ENCODE results near the gene ZNF426. TPM values are rescaled to one million over a fixed set of nuclear protein-coding genes. Genes with fewer than 3 reads are reported as not detected.

Gene ZNF426
- total and polyA plus RNA-seq, 2 donors (not counting 3 experiments of a cell fraction or from before 2014, with no cell fraction given) = 2.4 to 16.1 TPM

DNA sequence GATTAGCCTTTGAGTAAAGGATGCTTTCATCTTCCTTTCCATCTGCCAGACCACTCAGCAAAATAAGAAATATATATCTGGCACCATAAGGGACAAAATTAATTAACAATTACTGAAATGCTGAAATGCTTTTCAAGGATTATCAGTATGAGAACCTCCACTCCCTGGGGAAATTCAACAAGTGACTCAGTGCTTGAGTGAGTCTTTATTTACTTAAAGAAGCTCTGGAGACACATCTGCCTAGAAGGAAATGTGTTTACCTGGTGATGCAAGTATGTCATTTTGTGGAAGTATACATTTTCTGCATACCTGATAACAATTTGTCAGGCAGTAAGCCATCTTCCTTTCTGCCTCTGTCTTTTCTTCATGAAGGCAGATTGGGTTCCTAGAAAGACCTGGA is 63.5 kb downstream of the ZNF426 start:
- Histone ChIP-seq H3K4me2 (ENCODE audit: insufficient read depth, low read length) (no peak overlapping the region), H4K20me1 (replicated peaks; ENCODE audit: control insufficient read depth, extremely low read depth, insufficient read depth, low read length) (no peaks in the 10 kb centered on the region), H3K4me1 (ENCODE audit: control insufficient read depth, extremely low read depth, insufficient read depth, low read length) (no peaks in the 10 kb centered on the region), H3K9me3 (replicated peaks; ENCODE audit: control insufficient read depth, insufficient read depth, low read length) (peaks cover 2% of the 10 kb centered on the region), H3K79me2 (ENCODE audit: control insufficient read depth, insufficient read depth, low read length) (no peaks in the 10 kb centered on the region), H3K9ac (replicated peaks; ENCODE audit: extremely low read depth, insufficient read depth, low read length) (no peak overlapping the region), H3K27ac (ENCODE audit: insufficient read depth, low read depth, low read length) (no peak overlapping the region), H3K4me3 (replicated peaks in 1 of 3; ENCODE audit: insufficient read depth in 1 of 3, low read depth in 1 of 3, low read length in 3 of 3) (no peak overlapping the region), H3K9me1 (replicated peaks; ENCODE audit: control insufficient read depth, extremely low read depth, insufficient read depth, low read length) (no peaks in the 10 kb centered on the region), H3K36me3 (ENCODE audit: control insufficient read depth in 2 of 2, extremely low read depth in 1 of 2, insufficient read depth in 2 of 2, low read length in 2 of 2) (no peaks in the 10 kb centered on the region), H3K27me3 (ENCODE audit: control insufficient read depth in 2 of 2, insufficient read depth in 2 of 2, low read length in 2 of 2) (no peaks in the 10 kb centered on the region), H2AFZ (ENCODE audit: low read depth, low read length) (no peak overlapping the region)
- ChIA-PET POLR2A (no interaction called here), CTCF (no interaction called here)
- DNase-seq (ENCODE audit: low read depth, low spot score) = no peak
- dilution Hi-C loops (cut with MboI; ENCODE audit: extremely low pct_ligation_motif_present, low sequenced_read_pairs) (no loop called here), intact Hi-C loops (cut with micrococcal nuclease) (no loop called here)
- FAIRE-seq = no peak
- TF ChIP-seq POLR2A (IDR thresholded peaks at IDR 0.05; ENCODE audit: low read depth, low read length) = no peak
- TF ChIP-seq FOS (IDR thresholded peaks at IDR 0.05; ENCODE audit: borderline replicate concordance, insufficient read depth, low read length) = no peak
- TF ChIP-seq, protein P1, sequence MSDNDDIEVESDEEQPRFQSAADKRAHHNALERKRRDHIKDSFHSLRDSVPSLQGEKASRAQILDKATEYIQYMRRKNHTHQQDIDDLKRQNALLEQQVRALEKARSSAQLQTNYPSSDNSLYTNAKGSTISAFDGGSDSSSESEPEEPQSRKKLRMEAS (IDR thresholded peaks at IDR 0.05; ENCODE audit: insufficient read depth, insufficient read length) = no peak
- no peak for TF ChIP-seq EZH2 (IDR thresholded peaks at IDR 0.05; ENCODE audit: borderline replicate concordance, low read depth, low read length, severe bottlenecking)
- TF ChIP-seq POLR2AphosphoS5 (IDR thresholded peaks at IDR 0.05; ENCODE audit: insufficient read depth, low read depth, low read length) = no peak
- TF ChIP-seq JUN (IDR thresholded peaks at IDR 0.05; ENCODE audit: borderline replicate concordance, insufficient read depth, insufficient read length, low read depth) = no peak
- no peak for TF ChIP-seq MYC (IDR thresholded peaks at IDR 0.05; ENCODE audit: low read depth, low read length)
- TF ChIP-seq GATA2 (IDR thresholded peaks at IDR 0.05; ENCODE audit: insufficient read depth, insufficient read length, low read depth, low read length) = no peak
- TF ChIP-seq, protein P2, sequence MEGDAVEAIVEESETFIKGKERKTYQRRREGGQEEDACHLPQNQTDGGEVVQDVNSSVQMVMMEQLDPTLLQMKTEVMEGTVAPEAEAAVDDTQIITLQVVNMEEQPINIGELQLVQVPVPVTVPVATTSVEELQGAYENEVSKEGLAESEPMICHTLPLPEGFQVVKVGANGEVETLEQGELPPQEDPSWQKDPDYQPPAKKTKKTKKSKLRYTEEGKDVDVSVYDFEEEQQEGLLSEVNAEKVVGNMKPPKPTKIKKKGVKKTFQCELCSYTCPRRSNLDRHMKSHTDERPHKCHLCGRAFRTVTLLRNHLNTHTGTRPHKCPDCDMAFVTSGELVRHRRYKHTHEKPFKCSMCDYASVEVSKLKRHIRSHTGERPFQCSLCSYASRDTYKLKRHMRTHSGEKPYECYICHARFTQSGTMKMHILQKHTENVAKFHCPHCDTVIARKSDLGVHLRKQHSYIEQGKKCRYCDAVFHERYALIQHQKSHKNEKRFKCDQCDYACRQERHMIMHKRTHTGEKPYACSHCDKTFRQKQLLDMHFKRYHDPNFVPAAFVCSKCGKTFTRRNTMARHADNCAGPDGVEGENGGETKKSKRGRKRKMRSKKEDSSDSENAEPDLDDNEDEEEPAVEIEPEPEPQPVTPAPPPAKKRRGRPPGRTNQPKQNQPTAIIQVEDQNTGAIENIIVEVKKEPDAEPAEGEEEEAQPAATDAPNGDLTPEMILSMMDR (IDR thresholded peaks at IDR 0.05; ENCODE audit: extremely low read depth in 1 of 2, insufficient read depth in 1 of 2, low read depth in 1 of 2, low read length in 2 of 2) = no peak
- no TSS peak for BruUV-seq (replicated peaks)

Other genes starting within 250 kb of the ZNF426 start
- 3.9 and 4.7 TPM in 2 replicates for gene ZNF699, start 228.8 kb downstream of the ZNF426 start, total RNA-seq
- 0.48 and 0.59 TPM in 2 replicates for gene ZNF699, start 228.8 kb downstream of the ZNF426 start, polyA plus RNA-seq
- gene ZNF559, start 214.5 kb downstream of the ZNF426 start, total RNA-seq = 10.1 and 13.5 TPM in 2 replicates
- gene ZNF559, start 214.5 kb downstream of the ZNF426 start, polyA plus RNA-seq = 6.1 and 7.8 TPM in 2 replicates
- gene ZNF177, start 175.6 kb downstream of the ZNF426 start, total RNA-seq = 0.42 and 0.69 TPM in 2 replicates
- 0.76 and 0.86 TPM in 2 replicates for gene ZNF177, start 175.6 kb downstream of the ZNF426 start, polyA plus RNA-seq
- gene ZNF266, start 103.1 kb downstream of the ZNF426 start, total RNA-seq = 16.7 and 17.0 TPM in 2 replicates
- gene ZNF266, start 103.1 kb downstream of the ZNF426 start, polyA plus RNA-seq = 11.8 and 16.7 TPM in 2 replicates
- not detected in 2 replicates for gene ZNF560, start 40.0 kb downstream of the ZNF426 start, total RNA-seq
- 0.03 and 0.06 TPM in 2 replicates for gene ZNF560, start 40.0 kb downstream of the ZNF426 start, polyA plus RNA-seq
- 21.4 and 25.1 TPM in 2 replicates for gene ZNF121, start 45.9 kb upstream of the ZNF426 start, total RNA-seq
- gene ZNF121, start 45.9 kb upstream of the ZNF426 start, polyA plus RNA-seq = 1.9 and 2.3 TPM in 2 replicates
- gene ZNF561, start 82.6 kb upstream of the ZNF426 start, total RNA-seq = 39.4 and 44.9 TPM in 2 replicates
- gene ZNF561, start 82.6 kb upstream of the ZNF426 start, polyA plus RNA-seq = 22.8 and 23.7 TPM in 2 replicates
- 22.3 and 27.0 TPM in 2 replicates for gene ZNF562, start 136.5 kb upstream of the ZNF426 start, total RNA-seq
- 5.7 and 6.3 TPM in 2 replicates for gene ZNF562, start 136.5 kb upstream of the ZNF426 start, polyA plus RNA-seq
- 6.9 and 8.3 TPM in 2 replicates for gene ZNF846, start 230.1 kb upstream of the ZNF426 start, total RNA-seq
- gene ZNF846, start 230.1 kb upstream of the ZNF426 start, polyA plus RNA-seq = 2.7 and 3.9 TPM in 2 replicates

Measured in endothelial cell of umbilical vein (primary cell).